Activated B cell treated with CpG ODN at 0.5 μM for 24 hours (primary cell): Measurements from ENCODE around the gene SPSB1. TPM values are rescaled to one million over a fixed set of nuclear protein-coding genes. Genes with fewer than 3 reads are reported as not detected.

Source experiments
- ATAC-seq: fragments of 200-7000 bp; cut with Tn5 transposase; one replicate; pipeline ENCODE4 v1.10.0; 2021; ENCODE audit warnings: low read depth, mild to moderate bottlenecking, moderate library complexity
- CTCF ChIA-PET: fragments of 350-600 bp; sonication (Branson Sonifier 250); formaldehyde crosslinking; loops from one replicate; lab custom pipeline; 2021; ENCODE audit warnings: antibody characterized with exemption; lab: Charles Lee
- POLR2A ChIA-PET: fragments of 350-600 bp; sonication (Branson Sonifier 250); formaldehyde crosslinking; loops from one replicate; lab custom pipeline; 2021; ENCODE audit warnings: antibody characterized with exemption; lab: Charles Lee
- DNase-seq: peaks from one replicate; pipeline ENCODE4 v3.0.0; 2022
- H3K27ac Mint-ChIP-seq: one replicate; pipeline ENCODE4 v1.8.0; 2020; ENCODE audit warnings: mixed read lengths
- H3K27me3 Mint-ChIP-seq: one replicate; pipeline ENCODE4 v1.8.0; 2021; ENCODE audit warnings: mixed read lengths
- H3K36me3 Mint-ChIP-seq: one replicate; pipeline ENCODE4 v1.8.0; 2021; ENCODE audit warnings: low read depth, mixed read lengths
- H3K4me1 Mint-ChIP-seq: one replicate; pipeline ENCODE4 v1.8.0; 2021; ENCODE audit warnings: mixed read lengths
- H3K4me3 Mint-ChIP-seq: one replicate; pipeline ENCODE4 v1.8.0; 2020; ENCODE audit warnings: mild to moderate bottlenecking, mixed read lengths
- H3K9me3 Mint-ChIP-seq: one replicate; pipeline ENCODE4 v1.8.0; 2020; ENCODE audit warnings: mixed read lengths
- intact Hi-C: fragments of 100-400 bp; cut with micrococcal nuclease; formaldehyde crosslinking; loops from one replicate; pipeline ENCODE4 v1.15.1; 2024
- total RNA-seq: library from RNA; stranded (reverse); gene quantifications from 2 replicates; pipeline ENCODE4 v1.2.3, GENCODE V29; 2022
- TF ChIP-seq, protein P1 (sequence below): fragments of 200-600 bp; IDR thresholded peaks from one replicate; pipeline ENCODE4 v1.8.0; 2022; ENCODE audit warnings: antibody characterized with exemption, mild to moderate bottlenecking

Gene SPSB1
- total RNA-seq, 1 donor from 2014 or later: 6.1 TPM

- intact Hi-C loops: no loop called here
- Mint-ChIP-seq H3K9me3 (no peaks in the 10 kb centered on the region), H3K27ac (no peak overlapping the region), H3K4me1 (peaks cover 4% of the 10 kb centered on the region), H3K36me3 (peaks cover 39% of the 10 kb centered on the region), H3K27me3 (no peaks in the 10 kb centered on the region), H3K4me3 (no peak overlapping the region)
- DNase-seq (no peak), ATAC-seq (no peak)
- TF ChIP-seq, protein P1, sequence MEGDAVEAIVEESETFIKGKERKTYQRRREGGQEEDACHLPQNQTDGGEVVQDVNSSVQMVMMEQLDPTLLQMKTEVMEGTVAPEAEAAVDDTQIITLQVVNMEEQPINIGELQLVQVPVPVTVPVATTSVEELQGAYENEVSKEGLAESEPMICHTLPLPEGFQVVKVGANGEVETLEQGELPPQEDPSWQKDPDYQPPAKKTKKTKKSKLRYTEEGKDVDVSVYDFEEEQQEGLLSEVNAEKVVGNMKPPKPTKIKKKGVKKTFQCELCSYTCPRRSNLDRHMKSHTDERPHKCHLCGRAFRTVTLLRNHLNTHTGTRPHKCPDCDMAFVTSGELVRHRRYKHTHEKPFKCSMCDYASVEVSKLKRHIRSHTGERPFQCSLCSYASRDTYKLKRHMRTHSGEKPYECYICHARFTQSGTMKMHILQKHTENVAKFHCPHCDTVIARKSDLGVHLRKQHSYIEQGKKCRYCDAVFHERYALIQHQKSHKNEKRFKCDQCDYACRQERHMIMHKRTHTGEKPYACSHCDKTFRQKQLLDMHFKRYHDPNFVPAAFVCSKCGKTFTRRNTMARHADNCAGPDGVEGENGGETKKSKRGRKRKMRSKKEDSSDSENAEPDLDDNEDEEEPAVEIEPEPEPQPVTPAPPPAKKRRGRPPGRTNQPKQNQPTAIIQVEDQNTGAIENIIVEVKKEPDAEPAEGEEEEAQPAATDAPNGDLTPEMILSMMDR: no peak
- ChIA-PET CTCF (interaction anchor here (1.2 to 1.3 kb wide), 2 partner anchors 40 to 242 kb away, joined by 3 read pairs; no protein-coding TSS in a partner anchor), POLR2A (no interaction called here)
These were observed 44.1 kb upstream of the SPSB1 start for GRCh38 chr1:9248341-9249262.

DNA sequence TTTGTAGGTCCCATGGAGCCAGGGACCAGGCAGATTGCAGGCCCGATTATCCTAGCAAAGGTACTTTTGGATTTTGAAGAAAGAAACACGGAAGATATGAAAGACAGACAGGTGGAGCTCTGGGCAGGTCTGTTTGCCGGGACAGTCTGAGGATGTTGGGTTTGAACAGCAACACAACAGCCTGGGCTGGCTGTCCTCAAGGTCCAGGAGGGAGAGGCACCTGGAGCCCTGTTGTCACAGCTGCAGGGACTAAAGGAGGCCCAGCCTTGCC, 43.5 kb upstream of the SPSB1 start:
- intact Hi-C loops: no loop called here
- no peak overlapping the region for H3K27ac Mint-ChIP-seq
- ChIA-PET POLR2A (no interaction called here), CTCF (interaction anchor here (1.3 kb wide), 1 partner anchor 242 kb away, joined by 3 read pairs; no protein-coding TSS in a partner anchor)
- ATAC-seq (no peak), DNase-seq (no peak)
- H3K9me3 Mint-ChIP-seq: no peaks in the 10 kb centered on the region
- no peaks in the 10 kb centered on the region for H3K27me3 Mint-ChIP-seq
- H3K4me1 Mint-ChIP-seq: peaks cover 4% of the 10 kb centered on the region
- TF ChIP-seq, protein P1: no peak
- peaks cover 39% of the 10 kb centered on the region for H3K36me3 Mint-ChIP-seq
- H3K4me3 Mint-ChIP-seq: no peak overlapping the region

DNA sequence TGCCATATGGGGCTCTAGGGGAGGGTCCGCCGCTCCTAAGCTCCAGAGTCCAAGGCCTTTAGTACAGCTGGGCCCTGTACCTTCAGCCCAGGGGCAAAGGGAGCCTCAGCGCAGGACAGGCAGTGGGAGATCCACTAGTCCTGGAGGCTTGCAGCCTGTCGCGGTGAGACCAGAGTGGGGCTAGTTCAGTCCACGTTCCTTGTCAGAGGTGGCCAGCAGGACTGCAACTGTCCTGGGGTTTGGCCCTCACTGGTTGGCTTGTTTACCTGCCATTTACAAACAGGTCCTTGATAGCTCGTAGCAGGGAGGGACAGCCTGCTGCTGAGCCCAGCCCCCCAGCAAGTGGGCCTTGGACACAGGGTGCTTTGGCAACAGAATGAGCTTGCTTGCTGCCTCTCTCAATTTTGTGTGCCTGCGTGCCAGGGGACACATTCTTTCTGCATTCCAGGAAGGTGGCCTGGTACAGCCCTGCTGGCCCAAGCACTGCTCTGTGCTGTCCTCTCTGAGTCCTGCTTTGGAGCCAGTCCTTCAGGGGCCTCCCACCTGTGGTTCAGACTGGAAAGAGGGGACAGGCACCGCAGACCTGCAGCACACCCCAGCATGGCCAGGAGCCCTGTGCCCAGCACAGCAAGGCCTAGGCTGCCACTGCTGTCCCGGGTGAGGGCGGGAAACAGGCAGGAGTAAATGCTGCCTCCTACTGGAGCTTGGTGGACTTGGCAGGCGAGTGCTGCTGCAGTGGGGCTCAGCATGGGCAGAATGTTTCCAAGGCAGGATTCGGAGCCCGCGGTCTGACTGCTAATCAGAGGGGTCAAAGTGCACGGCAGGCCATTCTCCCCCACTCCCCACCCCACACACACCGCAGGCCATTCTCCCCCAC, 42.9 kb upstream of the SPSB1 start:
- Mint-ChIP-seq H3K36me3 (peaks cover 44% of the 10 kb centered on the region), H3K4me1 (peaks cover under 1% of the 10 kb centered on the region), H3K27me3 (no peaks in the 10 kb centered on the region), H3K4me3 (no peak overlapping the region), H3K9me3 (no peaks in the 10 kb centered on the region), H3K27ac (no peak overlapping the region)
- CTCF ChIA-PET: interaction anchor here (0.7 to 1.3 kb wide), 3 partner anchors 16 to 241 kb away, joined by 3 to 8 read pairs (median 3); partner anchors contain the start of gene H6PD
- POLR2A ChIA-PET: no interaction called here
- ATAC-seq (no peak), DNase-seq (no peak)
- intact Hi-C loops: no loop called here
- TF ChIP-seq, protein P1: no peak

DNA sequence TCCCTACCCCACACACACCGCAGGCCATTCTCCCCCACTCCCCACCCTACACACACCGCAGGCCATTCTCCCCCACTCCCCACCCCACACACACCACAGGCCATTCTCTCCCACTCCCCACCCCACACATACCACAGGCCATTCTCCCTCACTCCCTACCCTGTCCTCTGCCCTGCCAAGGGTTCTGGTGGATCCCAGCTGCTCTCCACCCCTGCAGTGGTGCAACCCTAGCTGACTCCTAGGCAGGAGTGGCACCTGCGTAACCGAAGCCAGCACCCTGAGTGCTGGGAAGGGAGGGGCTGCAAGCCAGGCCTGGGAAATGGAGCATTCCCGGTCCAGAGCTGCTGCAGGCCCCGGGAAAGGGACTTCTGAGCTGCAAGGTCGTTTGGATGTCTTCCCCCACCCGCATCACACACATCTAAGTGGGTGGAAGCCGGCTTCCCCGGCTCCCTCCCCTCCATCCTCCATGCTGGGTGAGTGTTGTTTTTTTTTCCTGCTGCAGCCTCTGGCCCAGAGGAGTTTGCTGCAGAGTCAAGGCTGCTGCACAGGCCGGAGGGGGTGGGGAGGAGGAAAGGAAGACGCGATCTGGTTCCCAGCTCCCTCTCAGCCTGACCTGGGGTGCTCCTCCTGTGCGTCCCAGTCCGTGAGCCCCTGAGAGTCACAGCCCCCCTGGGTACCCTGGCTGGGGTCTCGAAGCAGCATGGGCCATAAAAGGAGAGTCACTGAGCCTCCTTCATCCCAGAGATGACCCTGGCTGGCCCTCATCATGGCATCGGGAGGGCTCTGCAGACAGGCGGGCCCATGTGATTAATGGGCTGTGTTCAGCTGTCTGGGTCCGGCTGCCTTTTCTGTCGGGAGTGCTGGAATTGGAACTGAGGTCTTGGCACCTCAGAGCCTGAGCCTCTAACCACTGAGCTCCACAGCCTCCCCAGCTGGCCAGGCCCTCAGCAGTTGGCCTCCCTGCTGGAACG, 42.0 kb upstream of the SPSB1 start:
- H3K36me3 Mint-ChIP-seq: peaks cover 46% of the 10 kb centered on the region
- TF ChIP-seq, protein P1: no peak
- intact Hi-C loops: no loop called here
- H3K4me1 Mint-ChIP-seq: no peaks in the 10 kb centered on the region
- no peaks in the 10 kb centered on the region for H3K27me3 Mint-ChIP-seq
- no peak overlapping the region for H3K27ac Mint-ChIP-seq
- no peak overlapping the region for H3K4me3 Mint-ChIP-seq
- DNase-seq: no peak
- no peaks in the 10 kb centered on the region for H3K9me3 Mint-ChIP-seq
- POLR2A ChIA-PET: no interaction called here
- CTCF ChIA-PET: interaction anchor here (0.7 to 1.1 kb wide), 2 partner anchors 17 to 20 kb away, joined by 3 to 8 read pairs; partner anchors contain the start of gene H6PD
- no peak for ATAC-seq
